K562 (cell line): Measurements from ENCODE around the gene VEGFA. TPM values are rescaled to one million over a fixed set of nuclear protein-coding genes. Genes with fewer than 3 reads are reported as not detected.

Source experiments
- AFF1 ChIP-seq, 2 experiments: fragments of 450-650 bp; IDR thresholded peaks; 2 replicates each; pipeline ENCODE4 v1.6.1; 2018; ENCODE audit warnings: mild to moderate bottlenecking in 2 of 2, low read depth in 1 of 2; ENCODE audit not compliant: partially characterized antibody in 2 of 2
- CBX8 ChIP-seq: fragments of 200-600 bp; sonication (generic); IDR thresholded peaks from 2 replicates; pipeline ENCODE4 v1.6.1; 2012; ENCODE audit warnings: borderline replicate concordance, mixed run types, low read depth, mild to moderate bottlenecking, moderate library complexity, mixed read lengths, low read length, control low read depth, inconsistent platforms; ENCODE audit not compliant: poor library complexity, severe bottlenecking; ENCODE audit errors: extremely low read depth
- CEBPZ ChIP-seq: fragments of 150-350 bp; IDR thresholded peaks from 2 replicates; pipeline ENCODE4 v1.6.1; 2014; ENCODE audit warnings: low read depth, mild to moderate bottlenecking, low read length, borderline replicate concordance
- ESRRA ChIP-seq: fragments of 450-650 bp; IDR thresholded peaks from 2 replicates; pipeline ENCODE4 v1.6.1; 2014; ENCODE audit warnings: low read depth, mild to moderate bottlenecking, moderate library complexity, borderline replicate concordance
- FOXK1 ChIP-seq: sonication (generic); formaldehyde crosslinking; IDR thresholded peaks from 2 replicates; pipeline ENCODE4 v1.8.0; 2022; ENCODE audit warnings: missing genetic modification reagents, mild to moderate bottlenecking, borderline replicate concordance
- MYNN ChIP-seq, 2 experiments: sonication (generic); formaldehyde crosslinking in 1 of 2; IDR thresholded peaks; 2 replicates each; pipeline versions ENCODE4 v1.5.0 to v1.6.1; 2016 to 2020; ENCODE audit warnings: antibody characterized with exemption in 1 of 2, missing genetic modification reagents in 1 of 2
- NFRKB ChIP-seq: fragments of 450-650 bp; IDR thresholded peaks from 2 replicates; pipeline ENCODE4 v1.6.1; 2016; ENCODE audit warnings: low read depth
- NUFIP1 ChIP-seq: fragments of 450-650 bp; IDR thresholded peaks from 2 replicates; pipeline ENCODE4 v1.6.1; 2018; ENCODE audit not compliant: partially characterized antibody
- PML ChIP-seq: IDR thresholded peaks from 2 replicates; pipeline ENCODE4 v1.6.1; 2012; ENCODE audit warnings: low read length, inconsistent platforms
- RBFOX2 ChIP-seq: fragments of 200-400 bp; formaldehyde crosslinking; IDR thresholded peaks from 2 replicates; pipeline ENCODE4 v1.6.1; 2017; ENCODE audit warnings: low read depth, mild to moderate bottlenecking, low read length, moderate library complexity
- THAP12 ChIP-seq: fragments of 250-450 bp; sonication (Bioruptor Pico); IDR thresholded peaks from 2 replicates; pipeline ENCODE4 v1.9.0; 2021; ENCODE audit warnings: mild to moderate bottlenecking, inconsistent platforms
- TOE1 ChIP-seq, 2 experiments: fragments of 450-650 bp in 1 of 2; sonication (generic) in 1 of 2; formaldehyde crosslinking in 1 of 2; IDR thresholded peaks; 2 replicates each; pipeline versions ENCODE4 v1.7.1 to v1.8.0; 2016 to 2022; ENCODE audit warnings: borderline replicate concordance in 2 of 2, mild to moderate bottlenecking in 2 of 2, antibody characterized with exemption in 1 of 2, inconsistent platforms in 1 of 2, low read depth in 1 of 2, missing genetic modification reagents in 1 of 2, moderate library complexity in 1 of 2
- ZC3H11A ChIP-seq: IDR thresholded peaks from 2 replicates; pipeline ENCODE4 v1.6.1; 2012; ENCODE audit warnings: low read depth, low read length, improper control_type of control experiment
- ZNF12 ChIP-seq: sonication (generic); formaldehyde crosslinking; IDR thresholded peaks from 2 replicates; pipeline ENCODE4 v1.4.0; 2020; ENCODE audit warnings: mild to moderate bottlenecking, missing genetic modification reagents
- ZNF561 ChIP-seq: fragments of 450-650 bp; formaldehyde crosslinking; conservative IDR thresholded peaks from 2 replicates; pipeline ENCODE4 v1.4.0; 2020; ENCODE audit warnings: mild to moderate bottlenecking, moderate library complexity
- ZNF589 ChIP-seq: fragments of 200-800 bp; sonication (Bioruptor generic); IDR thresholded peaks from 2 replicates; pipeline ENCODE4 v1.6.1; 2016; ENCODE audit warnings: low read depth, missing genetic modification characterization, missing compliant biosample characterization
- ZNF76 ChIP-seq: fragments of 250-450 bp; sonication (Bioruptor Pico); IDR thresholded peaks from 2 replicates; pipeline ENCODE4 v1.4.0; 2020; ENCODE audit warnings: mild to moderate bottlenecking, moderate library complexity, borderline replicate concordance
- ZZZ3 ChIP-seq: fragments of 450-650 bp; IDR thresholded peaks from 2 replicates; pipeline ENCODE4 v1.6.1; 2016; ENCODE audit warnings: antibody characterized with exemption, mild to moderate bottlenecking, moderate library complexity
- polyA plus RNA-seq, 8 experiments: library from polyadenylated mRNA; depleted of rRNA in 4 of 8; stranded (reverse) in 5 of 8; unstranded in 3 of 8; fragments of >200 nt; fragmentation: Nextera tagmentation in 2 of 8; fragmentation: Illumina TruSeq in 1 of 8; extraction: Ambion mirVana in 2 of 8; extraction: Trizol in 1 of 8; gene quantifications; 2 replicates each; pipeline versions ENCODE4 v1.2.1 to v1.2.3, GENCODE V29; 2011 to 2014; ENCODE audit warnings: inconsistent platforms in 1 of 8, missing spikeins in 1 of 8
- total RNA-seq, 7 experiments: library from RNA; depleted of rRNA in 6 of 7; stranded (reverse); fragments of >200 nt in 6 of 7; fragmentation: Illumina TruSeq in 2 of 7; extraction: Trizol in 2 of 7; gene quantifications; 2 replicates each; pipeline versions ENCODE4 v1.2.1 to v1.2.3, GENCODE V29; 2011 to 2021; ENCODE audit warnings: low replicate concordance in 1 of 7

Gene VEGFA
- total and polyA plus RNA-seq, 9 of the 15 experiments (the other 6 are each of a cell fraction or from before 2014, with no cell fraction given): 14.0 to 271 (median 124) TPM

GRCh38 chr6:43772681-43773049 is 2.7 kb downstream of the VEGFA start (continued):
- TF ChIP-seq AFF1 (IDR thresholded peaks at IDR 0.05; ENCODE audit: low read depth in 1 of 2, partially characterized antibody in 2 of 2) (no peak), ESRRA (peak; percentile 55; the same call in 1 of the 2 replicates), ZZZ3 (no peak), NFRKB (no peak), ZC3H11A (no peak), RBFOX2 (peak; percentile 74), CBX8 (no peak), FOXK1 (no peak), MYNN (IDR thresholded peaks at IDR 0.05) (peak; percentile 28; the same call in 1 of the 2 replicates), MYNN (CRISPR knock-in tag; IDR thresholded peaks at IDR 0.05) (no peak), ZNF76 (CRISPR knock-in tag) (no peak), CEBPZ (no peak), ZNF589 (CRISPR knock-in tag) (no peak), THAP12 (CRISPR knock-in tag) (peak; percentile 46; the same call in 1 of the 2 replicates), ZNF12 (0 out of 2 replicates have a peak, but pooled peaks have one; percentile 4), NUFIP1 (no peak), ZNF561 (CRISPR knock-in tag) (no peak), PML (0 out of 2 replicates have a peak, but pooled peaks have one; percentile 25), TOE1 (IDR thresholded peaks at IDR 0.05; ENCODE audit: borderline replicate concordance) (no peak), TOE1 (CRISPR knock-in tag; IDR thresholded peaks at IDR 0.05; ENCODE audit: borderline replicate concordance, low read depth) (no peak)
